ENCODE measurements around the gene HOXC10. TPM values are rescaled to one million over a fixed set of nuclear protein-coding genes. Genes with fewer than 3 reads are reported as not detected.

HOXC10 gene
- total RNA-seq, 1 donor from 2014 or later = 8.5 TPM

- DNase-seq (ENCODE audit: low spot score) = no peak
These were observed 44.8 kb downstream of the HOXC10 start for GRCh38 chr12:54029529-54030441.

- DNase-seq (ENCODE audit: low spot score) = no peak
These were observed 45.5 kb downstream of the HOXC10 start for GRCh38 chr12:54030442-54030801.

GRCh38 chr12:54030889-54031471 lies 46.0 kb downstream of the HOXC10 start:
- no peak for DNase-seq (ENCODE audit: low spot score)

GRCh38 chr12:54031480-54031879 lies 46.5 kb downstream of the HOXC10 start:
- DNase-seq (ENCODE audit: low spot score) = no peak

- no peak for DNase-seq (ENCODE audit: low spot score)
These were observed 47.2 kb downstream of the HOXC10 start for GRCh38 chr12:54032086-54032619.

GRCh38 chr12:54032627-54033100 lies 47.7 kb downstream of the HOXC10 start, which contains the start of gene HOXC5:
TSS of gene HOXC5 (plus strand) at chr12:54033050. CDS start at chr12:54033123, 73 bp downstream.
- no peak for DNase-seq (ENCODE audit: low spot score)

GRCh38 chr12:54033106-54033979 lies 48.4 kb downstream of the HOXC10 start:
- no peak for DNase-seq (ENCODE audit: low spot score)

- DNase-seq (ENCODE audit: low spot score) = no peak
These were observed 49.2 kb downstream of the HOXC10 start for GRCh38 chr12:54033980-54034784.

GRCh38 chr12:54034785-54035310 lies 49.9 kb downstream of the HOXC10 start:
- DNase-seq (ENCODE audit: low spot score) = no peak

- DNase-seq (ENCODE audit: low spot score) = no peak
These were observed 50.8 kb downstream of the HOXC10 start for GRCh38 chr12:54035568-54036264.

- DNase-seq (ENCODE audit: low spot score) = no peak
These were observed 51.8 kb downstream of the HOXC10 start for GRCh38 chr12:54036620-54037359.

- no peak for DNase-seq (ENCODE audit: low spot score)
These were observed 52.7 kb downstream of the HOXC10 start for GRCh38 chr12:54037360-54038283.

- no peak for DNase-seq (ENCODE audit: low spot score)
These were observed 53.4 kb downstream of the HOXC10 start for GRCh38 chr12:54038284-54038870.

- no peak for DNase-seq (ENCODE audit: low spot score)
These were observed 54.0 kb downstream of the HOXC10 start for GRCh38 chr12:54038871-54039414.

GRCh38 chr12:54039417-54040147 lies 54.6 kb downstream of the HOXC10 start:
- DNase-seq (ENCODE audit: low spot score) = no peak

Measured in ureter (tissue), 1 donor.